ENCODE results near the gene FETUB. TPM values are rescaled to one million over a fixed set of nuclear protein-coding genes. Genes with fewer than 3 reads are reported as not detected.

FETUB gene
- total and polyA plus RNA-seq, 2 of the 4 experiments (the other 2 are of a cell fraction): not detected

DNA sequence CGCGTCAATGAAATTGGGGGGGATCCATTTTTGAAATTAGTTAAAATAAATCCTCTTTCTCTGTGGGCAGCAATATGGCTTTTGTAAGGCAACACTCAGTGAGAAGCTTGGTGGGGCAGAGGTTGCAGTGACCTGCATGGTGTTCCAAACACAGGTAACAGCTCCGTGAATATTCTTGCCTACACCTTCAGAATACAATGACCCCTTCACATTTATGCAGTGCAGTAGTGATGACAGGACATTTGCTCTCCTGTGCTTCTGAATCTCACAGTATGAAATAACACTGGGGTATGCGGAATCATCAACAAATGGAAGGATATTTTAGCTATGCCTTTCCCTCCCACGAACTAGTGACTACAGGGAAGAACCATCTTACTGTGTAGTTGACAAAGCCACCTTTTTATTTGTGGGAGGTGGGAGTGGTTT lies 20.4 kb upstream of the FETUB start:
- Histone ChIP-seq H3K4me1 (ENCODE audit: control insufficient read depth, insufficient read depth, low read length) (no peaks in the 10 kb centered on the region), H2AK5ac (ENCODE audit: low read depth, low read length) (no peak overlapping the region), H4K20me1 (ENCODE audit: insufficient read depth, low read length) (no peaks in the 10 kb centered on the region), H2AK9ac (replicated peaks; ENCODE audit: low read depth, low read length, poor library complexity) (no peak overlapping the region), H3K23ac (ENCODE audit: low read depth, low read length) (no peak overlapping the region), H2BK20ac (ENCODE audit: low read depth, low read length) (no peak overlapping the region), H2BK15ac (ENCODE audit: low read depth, low read length) (no peak overlapping the region), H4K5ac (ENCODE audit: low read depth, low read length) (no peak overlapping the region), H2BK120ac (ENCODE audit: low read depth, low read length) (no peak overlapping the region), H4K91ac (ENCODE audit: insufficient read depth, low read depth, low read length) (no peak overlapping the region), H3K36me3 (ENCODE audit: control insufficient read depth, insufficient read depth, low read length) (no peaks in the 10 kb centered on the region), H3K56ac (ENCODE audit: extremely low read depth, insufficient read depth, low read length) (no peak overlapping the region), H4K8ac (ENCODE audit: low read depth in 2 of 2, low read length in 2 of 2) (no peak overlapping the region), H3K9ac (ENCODE audit: low read depth, low read length) (no peak overlapping the region), H3K18ac (ENCODE audit: low read depth, low read length) (no peak overlapping the region), H2AFZ (replicated peaks; ENCODE audit: low read length, poor library complexity) (no peak overlapping the region), H3K27ac (ENCODE audit: insufficient read depth, low read length) (no peak overlapping the region), H2BK5ac (ENCODE audit: low read depth, low read length, poor library complexity, severe bottlenecking) (no peak overlapping the region), H3K4me2 (ENCODE audit: low read depth, low read length) (no peak overlapping the region), H3K4me3 (ENCODE audit: insufficient read depth, low read depth, low read length) (no peak overlapping the region), H3K9me1 (ENCODE audit: insufficient read depth, low read length) (no peaks in the 10 kb centered on the region), H3K14ac (replicated peaks; ENCODE audit: low read depth, low read length) (no peak overlapping the region), H3K79me1 (ENCODE audit: low read depth in 1 of 2, low read length in 2 of 2) (no peaks in the 10 kb centered on the region), H3K4ac (ENCODE audit: low read depth, low read length) (no peak overlapping the region), H3K27me3 (ENCODE audit: control insufficient read depth, insufficient read depth, low read length) (peaks cover 7% of the 10 kb centered on the region), H3K9me3 (ENCODE audit: control insufficient read depth, insufficient read depth, low read length) (no peaks in the 10 kb centered on the region)
- no TSS peak for BruUV-seq (replicated peaks)
- ChIA-PET CTCF (no interaction called here), POLR2A (ENCODE audit: unreplicated experiment) (interaction anchor here (0.5 kb wide), 1 partner anchor 78 kb away, joined by 3 read pairs; no protein-coding TSS in a partner anchor)
- DNase-seq (no peak), ATAC-seq (ENCODE audit: low read depth) (no peak)
- dilution Hi-C loops (cut with HindIII; ENCODE audit: low sequenced_read_pairs, unreplicated experiment) (no loop called here), in situ Hi-C loops (cut with MboI; ENCODE audit: low sequenced_read_pairs) (loop anchor here (5.0 kb wide), 1 partner anchor 203 kb away; no protein-coding TSS in a partner anchor), intact Hi-C loops (cut with micrococcal nuclease) (loop anchor here (5.0 kb wide), 3 partner anchors 362 to 637 kb away; no protein-coding TSS in a partner anchor)
- WGBS, 2 experiments (ENCODE audit: extremely low coverage in 2 of 2, insufficient read length in 1 of 2): no CpG with 5 or more reads among the region's 5 CpGs
- TF ChIP-seq CHD1 (IDR thresholded peaks at IDR 0.05; ENCODE audit: low read depth, low read length) (no peak), MAZ (IDR thresholded peaks at IDR 0.05; ENCODE audit: borderline replicate concordance, low read depth, low read length) (no peak), RCOR1 (IDR thresholded peaks at IDR 0.05; ENCODE audit: insufficient replicate concordance, low read length) (no peak), CTCF (conservative IDR thresholded peaks at IDR 0.05; ENCODE audit: low read depth, low read length) (no peak), BHLHE40 (IDR thresholded peaks at IDR 0.05; ENCODE audit: low read depth, low read length) (no peak), USF2 (IDR thresholded peaks at IDR 0.05; ENCODE audit: low read depth, low read length) (no peak), POLR2A (IDR thresholded peaks at IDR 0.05; ENCODE audit: low read depth, low read length) (no peak), RAD21 (IDR thresholded peaks at IDR 0.05; ENCODE audit: low read length) (no peak), NFE2L2 (IDR thresholded peaks at IDR 0.05; ENCODE audit: low read depth, low read length) (no peak), MXI1 (IDR thresholded peaks at IDR 0.05; ENCODE audit: borderline replicate concordance, low read depth, low read length) (no peak), SMC3 (IDR thresholded peaks at IDR 0.05; ENCODE audit: low read depth, low read length) (no peak), FOS (IDR thresholded peaks at IDR 0.05; ENCODE audit: low read depth, low read length) (no peak), RFX5 (IDR thresholded peaks at IDR 0.05; ENCODE audit: low read depth, low read length) (no peak), MAFK (IDR thresholded peaks at IDR 0.05; ENCODE audit: low read depth, low read length) (no peak), CEBPB (IDR thresholded peaks at IDR 0.05; ENCODE audit: low read depth, low read length) (no peak)
- TF ChIP-seq, protein P1, sequence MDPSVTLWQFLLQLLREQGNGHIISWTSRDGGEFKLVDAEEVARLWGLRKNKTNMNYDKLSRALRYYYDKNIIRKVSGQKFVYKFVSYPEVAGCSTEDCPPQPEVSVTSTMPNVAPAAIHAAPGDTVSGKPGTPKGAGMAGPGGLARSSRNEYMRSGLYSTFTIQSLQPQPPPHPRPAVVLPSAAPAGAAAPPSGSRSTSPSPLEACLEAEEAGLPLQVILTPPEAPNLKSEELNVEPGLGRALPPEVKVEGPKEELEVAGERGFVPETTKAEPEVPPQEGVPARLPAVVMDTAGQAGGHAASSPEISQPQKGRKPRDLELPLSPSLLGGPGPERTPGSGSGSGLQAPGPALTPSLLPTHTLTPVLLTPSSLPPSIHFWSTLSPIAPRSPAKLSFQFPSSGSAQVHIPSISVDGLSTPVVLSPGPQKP (IDR thresholded peaks at IDR 0.05; ENCODE audit: borderline replicate concordance, low read depth, low read length): no peak

Measured in IMR-90 (cell line).